Neutrophil (primary cell): ENCODE data around the gene TMEM203.

Experiments used
- H3K27ac ChIP-seq: fragments of 200-600 bp; sonication (generic); 2 replicates; pipeline ENCODE4 v1.5.1; 2016; ENCODE audit warnings: mild to moderate bottlenecking, moderate library complexity
- H3K27me3 ChIP-seq: fragments of 200-600 bp; sonication (generic); 2 replicates; pipeline ENCODE4 v1.6.0; 2016; ENCODE audit warnings: mild to moderate bottlenecking
- H3K36me3 ChIP-seq: fragments of 200-600 bp; sonication (generic); 2 replicates; pipeline ENCODE4 v1.5.1; 2017
- H3K4me1 ChIP-seq, 2 experiments: fragments of 200-600 bp in 1 of 2; sonication (generic) in 1 of 2; 1 replicate in 1 of 2; 2 replicates in 1 of 2; pipeline versions ENCODE4 v1.5.1 to v1.6.1; 2013 to 2016; ENCODE audit warnings: low read depth in 1 of 2, low read length in 1 of 2, mild to moderate bottlenecking in 1 of 2, moderate library complexity in 1 of 2; ENCODE audit not compliant: control insufficient read depth in 1 of 2, insufficient read depth in 1 of 2
- H3K4me3 ChIP-seq, 2 experiments: fragments of 200-600 bp in 1 of 2; sonication (generic) in 1 of 2; 1 replicate in 1 of 2; 2 replicates in 1 of 2; pipeline ENCODE4 v1.5.1; 2013 to 2016; ENCODE audit warnings: low read depth in 1 of 2, low read length in 1 of 2, mild to moderate bottlenecking in 1 of 2, moderate library complexity in 1 of 2
- H3K9me3 ChIP-seq: fragments of 200-600 bp; sonication (generic); 2 replicates; pipeline ENCODE4 v1.5.1; 2016
- TF ChIP-seq, protein P1 (sequence below): fragments of 200-600 bp; sonication (generic); IDR thresholded peaks from 2 replicates; pipeline ENCODE4 v1.5.1; 2016; ENCODE audit warnings: antibody characterized with exemption

Gene TMEM203

DNA sequence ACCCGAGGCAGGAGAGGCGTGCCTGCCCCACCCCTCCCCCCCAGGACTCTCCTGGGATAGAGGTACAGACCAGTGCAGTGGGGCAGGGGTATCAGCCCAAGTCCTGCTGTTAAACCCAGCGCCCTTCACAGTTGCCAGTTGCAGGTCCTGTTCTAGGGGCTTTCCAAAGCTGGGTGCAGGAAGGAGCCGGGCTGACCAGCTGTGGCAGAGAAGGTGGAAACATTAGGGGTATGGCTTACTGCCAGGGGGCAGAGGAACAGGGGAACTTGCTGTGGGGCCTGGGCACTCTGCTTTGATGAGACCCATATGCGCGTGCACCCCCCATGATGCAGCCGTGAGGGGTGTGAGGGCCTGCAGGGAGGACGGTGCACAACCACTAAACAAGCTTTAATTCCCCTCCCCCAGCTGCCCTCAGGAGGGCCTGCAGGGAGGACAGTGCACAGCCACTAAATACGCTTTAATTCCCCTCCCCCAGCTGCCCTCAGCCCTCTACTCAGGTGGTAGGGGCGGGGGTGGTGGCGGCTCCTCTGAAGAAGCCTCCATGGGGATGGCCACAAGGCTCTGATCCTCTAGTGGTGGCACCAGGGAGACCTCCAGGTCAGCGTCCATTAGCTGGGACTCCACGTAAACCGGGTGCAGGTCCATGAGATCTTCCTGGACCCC is 34.8 kb downstream of the TMEM203 start:
- Histone ChIP-seq H3K4me1 (peaks cover 0 to 4% of the 10 kb centered on the region in 2 experiments), H3K9me3 (no peaks in the 10 kb centered on the region), H3K36me3 (no peaks in the 10 kb centered on the region), H3K27me3 (peaks cover 100% of the 10 kb centered on the region), H3K4me3 (no peak overlapping the region), H3K27ac (no peak overlapping the region)
- TF ChIP-seq, protein P1, sequence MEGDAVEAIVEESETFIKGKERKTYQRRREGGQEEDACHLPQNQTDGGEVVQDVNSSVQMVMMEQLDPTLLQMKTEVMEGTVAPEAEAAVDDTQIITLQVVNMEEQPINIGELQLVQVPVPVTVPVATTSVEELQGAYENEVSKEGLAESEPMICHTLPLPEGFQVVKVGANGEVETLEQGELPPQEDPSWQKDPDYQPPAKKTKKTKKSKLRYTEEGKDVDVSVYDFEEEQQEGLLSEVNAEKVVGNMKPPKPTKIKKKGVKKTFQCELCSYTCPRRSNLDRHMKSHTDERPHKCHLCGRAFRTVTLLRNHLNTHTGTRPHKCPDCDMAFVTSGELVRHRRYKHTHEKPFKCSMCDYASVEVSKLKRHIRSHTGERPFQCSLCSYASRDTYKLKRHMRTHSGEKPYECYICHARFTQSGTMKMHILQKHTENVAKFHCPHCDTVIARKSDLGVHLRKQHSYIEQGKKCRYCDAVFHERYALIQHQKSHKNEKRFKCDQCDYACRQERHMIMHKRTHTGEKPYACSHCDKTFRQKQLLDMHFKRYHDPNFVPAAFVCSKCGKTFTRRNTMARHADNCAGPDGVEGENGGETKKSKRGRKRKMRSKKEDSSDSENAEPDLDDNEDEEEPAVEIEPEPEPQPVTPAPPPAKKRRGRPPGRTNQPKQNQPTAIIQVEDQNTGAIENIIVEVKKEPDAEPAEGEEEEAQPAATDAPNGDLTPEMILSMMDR = no peak

DNA sequence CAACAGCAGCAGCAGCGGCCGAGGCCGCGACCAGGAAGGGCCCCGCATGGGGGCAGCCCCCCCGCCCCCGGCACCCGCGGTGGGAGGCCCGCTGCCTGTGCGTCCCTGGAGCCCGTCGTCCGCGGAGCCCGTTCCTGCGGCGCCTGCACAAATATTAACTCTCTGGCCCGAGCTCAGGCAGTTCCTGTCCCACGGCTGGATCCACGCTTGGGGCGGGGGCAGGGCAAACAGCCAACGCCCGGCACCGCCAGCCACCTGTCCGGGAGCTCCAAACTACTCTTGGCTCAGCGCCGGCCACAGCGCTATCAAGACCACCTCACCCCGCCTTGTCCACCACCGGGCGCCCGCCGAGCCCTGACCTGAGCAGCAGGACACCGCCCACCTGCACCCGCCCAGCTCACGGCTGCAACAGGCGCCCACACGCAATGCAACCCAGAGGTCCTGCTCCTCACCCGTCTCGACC is 35.5 kb downstream of the TMEM203 start, which contains the start of gene LRRC26:
TSS of gene LRRC26 (minus strand) at position 156 of the 463 bp plus-strand sequence. CDS start at position 48, 108 bp downstream.
- no peaks in the 10 kb centered on the region for H3K36me3 ChIP-seq
- TF ChIP-seq, protein P1 = no peak
- no peak within 1 kb of the TSS for H3K27ac ChIP-seq
- peaks cover 0 to 4% of the 10 kb centered on the region in 2 experiments for H3K4me1 ChIP-seq
- H3K4me3 ChIP-seq = no peak within 1 kb of the TSS
- H3K9me3 ChIP-seq = no peaks in the 10 kb centered on the region
- H3K27me3 ChIP-seq = peaks cover 100% of the 10 kb centered on the region

DNA sequence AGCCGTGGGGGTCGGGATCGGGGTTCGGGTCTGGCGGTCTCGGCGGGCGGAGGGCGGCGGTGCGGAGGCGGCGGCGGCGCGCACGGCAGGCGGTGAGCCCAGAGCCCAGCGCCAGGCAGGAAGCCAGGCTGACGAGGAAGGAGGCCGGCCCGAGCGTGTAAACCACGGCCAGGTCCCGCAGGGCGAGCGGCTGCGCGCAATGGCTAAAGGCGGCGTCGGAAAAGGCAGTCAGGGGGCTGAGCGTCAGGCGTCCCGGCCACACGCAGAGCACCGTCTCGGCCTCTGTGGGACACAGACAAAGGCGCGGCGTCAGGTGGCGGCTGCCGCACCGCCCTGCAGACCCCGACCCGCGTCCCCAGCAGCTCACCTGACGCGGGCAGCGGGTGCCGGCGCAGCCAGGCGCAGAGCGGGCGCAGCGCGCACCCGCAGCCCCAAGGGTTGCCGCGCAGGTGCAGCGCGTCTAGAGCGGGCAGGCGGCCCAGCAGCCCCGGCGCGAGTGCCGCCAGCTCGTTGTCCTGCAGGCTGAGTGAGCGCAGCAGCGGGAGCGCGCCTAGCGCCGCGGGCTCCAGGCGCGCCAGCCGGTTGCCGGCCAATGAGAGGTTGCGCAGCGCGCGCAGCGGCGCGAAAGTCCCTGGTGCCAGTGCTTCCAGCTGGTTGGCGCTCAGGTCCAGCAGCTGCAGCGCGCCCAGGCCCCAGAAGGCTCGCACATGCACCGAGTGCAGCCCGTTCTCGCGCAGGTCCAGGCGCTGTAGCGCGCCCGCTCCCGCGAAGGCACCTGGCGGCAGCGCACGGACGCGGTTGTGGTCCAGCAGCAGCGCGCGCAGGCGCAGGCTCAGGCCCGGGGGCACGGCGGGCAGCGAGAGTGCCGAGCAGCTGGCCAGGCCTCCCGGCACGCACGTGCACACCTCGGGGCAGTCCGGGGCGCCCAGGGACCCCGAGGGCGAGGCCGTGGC is 36.3 kb downstream of the TMEM203 start:
- H3K4me3 ChIP-seq = no peak overlapping the region
- peaks cover 0 to 4% of the 10 kb centered on the region in 2 experiments for H3K4me1 ChIP-seq
- no peaks in the 10 kb centered on the region for H3K36me3 ChIP-seq
- H3K27me3 ChIP-seq = peaks cover 100% of the 10 kb centered on the region
- TF ChIP-seq, protein P1 = no peak
- no peak overlapping the region for H3K27ac ChIP-seq
- H3K9me3 ChIP-seq = no peaks in the 10 kb centered on the region

DNA sequence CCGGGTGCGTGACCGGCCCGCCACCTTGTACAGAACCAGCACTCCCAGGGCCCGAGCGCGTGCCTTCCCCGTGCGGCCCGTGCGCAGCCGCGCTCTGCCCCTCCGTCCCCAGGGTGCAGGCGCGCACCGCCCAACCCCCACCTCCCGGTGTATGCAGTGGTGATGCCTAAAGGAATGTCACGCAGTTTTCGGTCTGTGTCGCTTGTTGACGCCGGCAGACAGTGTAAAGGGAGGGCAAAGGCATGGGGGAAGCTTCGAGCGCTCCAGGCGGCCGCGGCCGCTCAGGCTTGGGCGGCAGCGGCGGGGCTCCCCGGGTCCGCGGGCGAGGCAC is 36.9 kb downstream of the TMEM203 start:
- Histone ChIP-seq H3K36me3 (no peaks in the 10 kb centered on the region), H3K27ac (no peak overlapping the region), H3K9me3 (no peaks in the 10 kb centered on the region), H3K4me3 (no peak overlapping the region), H3K27me3 (peaks cover 100% of the 10 kb centered on the region), H3K4me1 (peaks cover 0 to 4% of the 10 kb centered on the region in 2 experiments)
- TF ChIP-seq, protein P1 = no peak

DNA sequence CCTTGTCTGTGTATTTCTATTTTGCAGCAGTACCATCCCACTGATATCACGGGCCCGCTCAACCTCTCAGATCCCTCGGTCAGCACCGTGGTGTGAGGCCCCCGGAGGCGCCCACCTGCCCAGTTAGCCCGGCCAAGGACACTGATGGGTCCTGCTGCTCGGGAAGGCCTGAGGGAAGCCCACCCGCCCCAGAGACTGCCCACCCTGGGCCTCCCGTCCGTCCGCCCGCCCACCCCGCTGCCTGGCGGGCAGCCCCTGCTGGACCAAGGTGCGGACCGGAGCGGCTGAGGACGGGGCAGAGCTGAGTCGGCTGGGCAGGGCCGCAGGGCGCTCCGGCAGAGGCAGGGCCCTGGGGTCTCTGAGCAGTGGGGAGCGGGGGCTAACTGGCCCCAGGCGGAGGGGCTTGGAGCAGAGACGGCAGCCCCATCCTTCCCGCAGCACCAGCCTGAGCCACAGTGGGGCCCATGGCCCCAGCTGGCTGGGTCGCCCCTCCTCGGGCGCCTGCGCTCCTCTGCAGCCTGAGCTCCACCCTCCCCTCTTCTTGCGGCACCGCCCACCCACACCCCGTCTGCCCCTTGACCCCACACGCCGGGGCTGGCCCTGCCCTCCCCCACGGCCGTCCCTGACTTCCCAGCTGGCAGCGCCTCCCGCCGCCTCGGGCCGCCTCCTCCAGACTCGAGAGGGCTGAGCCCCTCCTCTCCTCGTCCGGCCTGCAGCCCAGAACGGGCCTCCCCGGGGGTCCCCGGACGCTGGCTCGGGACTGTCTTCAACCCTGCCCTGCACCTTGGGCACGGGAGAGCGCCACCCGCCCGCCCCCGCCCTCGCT is 37.5 kb downstream of the TMEM203 start:
- TF ChIP-seq, protein P1 = no peak
- H3K4me1 ChIP-seq = peaks cover 0 to 10% of the 10 kb centered on the region in 2 experiments
- no peak overlapping the region for H3K4me3 ChIP-seq
- H3K9me3 ChIP-seq = no peaks in the 10 kb centered on the region
- no peak overlapping the region for H3K27ac ChIP-seq
- H3K27me3 ChIP-seq = peaks cover 100% of the 10 kb centered on the region
- no peaks in the 10 kb centered on the region for H3K36me3 ChIP-seq
